HepG2 (cell line): Measurements from ENCODE around the gene ACOX3. TPM values are rescaled to one million over a fixed set of nuclear protein-coding genes. Genes with fewer than 3 reads are reported as not detected.

Source experiments
- ATAC-seq: fragments of 200-7000 bp; cut with Tn5 transposase; 3 replicates; pipeline ENCODE4 v1.9.1; 2020; ENCODE audit warnings: mild to moderate bottlenecking, moderate library complexity
- BruUV-seq: library from RNA; stranded (reverse); fragments of 400-500 nt; replicated peaks from 2 replicates; lab custom pipeline; 2021; lab: Mats Ljungman, UMichigan
- CTCF ChIA-PET: fragments of 300-600 bp; formaldehyde crosslinking; extraction: SDS; loops from one replicate; lab custom pipeline; 2021; ENCODE audit warnings: low total read pairs, inconsistent platforms, low intra/inter-chr PET ratio; lab: Yijun Ruan, JAX
- POLR2A ChIA-PET: fragments of 350-600 bp; sonication (Branson Sonifier 250); formaldehyde crosslinking; loops from one replicate; lab custom pipeline; 2020; ENCODE audit warnings: antibody characterized with exemption, inconsistent platforms; lab: Yijun Ruan, JAX
- DNase-seq: peaks from one replicate; pipeline ENCODE4 v3.0.0-alpha.2; 2015; ENCODE audit warnings: low spot score
- FAIRE-seq: peaks from 3 replicates; lab custom pipeline; 2011; peaks lifted over from hg19 to GRCh38; lab: Jason Lieb, UNC
- H2AFZ ChIP-seq: one replicate; pipeline ENCODE4 v1.6.1; 2011; ENCODE audit warnings: low read length, inconsistent platforms
- H3K27ac ChIP-seq: fragments of 300-600 bp; 3 replicates; pipeline ENCODE4 v1.8.0; 2011; ENCODE audit warnings: mixed run types, mild to moderate bottlenecking, mixed read lengths, low read length, inconsistent platforms; ENCODE audit not compliant: insufficient read depth; ENCODE audit errors: extremely low read length
- H3K27me3 ChIP-seq, 2 experiments: fragments of 200-600 bp in 1 of 2; 2 replicates in 1 of 2; 3 replicates in 1 of 2; pipeline versions ENCODE4 v1.6.0 to v1.8.0; 2011; ENCODE audit warnings: low read length in 2 of 2, mild to moderate bottlenecking in 2 of 2, moderate library complexity in 2 of 2, inconsistent platforms in 1 of 2; ENCODE audit not compliant: insufficient read depth in 2 of 2, control insufficient read depth in 1 of 2
- H3K36me3 ChIP-seq, 2 experiments: fragments of 200-600 bp in 1 of 2; replicated peaks in 1 of 2; 2 replicates in 1 of 2; 3 replicates in 1 of 2; pipeline versions ENCODE4 v1.5.1 to v1.8.0; 2011; ENCODE audit warnings: low read length in 2 of 2, inconsistent platforms in 1 of 2; ENCODE audit not compliant: insufficient read depth in 2 of 2, control insufficient read depth in 1 of 2
- H3K4me1 ChIP-seq: 2 replicates; pipeline ENCODE4 v1.5.1; 2012; ENCODE audit warnings: low read length, inconsistent platforms; ENCODE audit not compliant: insufficient read depth
- H3K4me2 ChIP-seq: 2 replicates; pipeline ENCODE4 v1.6.0; 2011; ENCODE audit warnings: low read depth, low read length, inconsistent platforms
- H3K4me3 ChIP-seq, 3 experiments: fragments of 200-600 bp in 1 of 3; sonication (generic), shearing (Covaris generic) in 1 of 3; replicated peaks in 1 of 3; 2 replicates each; pipeline ENCODE4 v1.5.1; 2011 to 2016; ENCODE audit warnings: low read length in 3 of 3, inconsistent platforms in 2 of 3, low read depth in 2 of 3, mild to moderate bottlenecking in 2 of 3, control low read depth in 1 of 3, mixed read lengths in 1 of 3; ENCODE audit not compliant: insufficient read depth in 1 of 3
- H3K79me2 ChIP-seq: one replicate; pipeline ENCODE4 v1.6.1; 2011; ENCODE audit warnings: low read length, inconsistent platforms; ENCODE audit not compliant: insufficient read depth
- H3K9ac ChIP-seq: 2 replicates; pipeline ENCODE4 v1.6.0; 2011; ENCODE audit warnings: mild to moderate bottlenecking, low read depth, low read length, inconsistent platforms; ENCODE audit not compliant: insufficient read depth
- H3K9me3 ChIP-seq: 2 replicates; pipeline ENCODE4 v1.5.1; 2012; ENCODE audit warnings: mild to moderate bottlenecking, low read length
- H4K20me1 ChIP-seq: 2 replicates; pipeline ENCODE4 v1.6.0; 2011; ENCODE audit warnings: inconsistent platforms, mild to moderate bottlenecking, low read length, moderate library complexity; ENCODE audit not compliant: insufficient read depth
- AGO1 ChIP-seq: fragments of 200-400 bp; formaldehyde crosslinking; IDR thresholded peaks from 2 replicates; pipeline ENCODE4 v1.6.1; 2017; ENCODE audit warnings: mild to moderate bottlenecking, low read depth, low read length, moderate library complexity; ENCODE audit not compliant: poor library complexity, severe bottlenecking
- HNRNPL ChIP-seq: fragments of 200-400 bp; formaldehyde crosslinking; IDR thresholded peaks from 2 replicates; pipeline ENCODE4 v1.6.1; 2017; ENCODE audit warnings: mild to moderate bottlenecking, low read depth, low read length
- NFE2L1 ChIP-seq: sonication (generic); formaldehyde crosslinking; IDR thresholded peaks from 2 replicates; pipeline ENCODE4 v1.4.0; 2020; ENCODE audit warnings: missing genetic modification reagents, mild to moderate bottlenecking, borderline replicate concordance
- SIX4 ChIP-seq: sonication (generic); formaldehyde crosslinking; IDR thresholded peaks from 2 replicates; pipeline ENCODE4 v1.4.0; 2020; ENCODE audit warnings: missing genetic modification reagents
- SOX5 ChIP-seq: IDR thresholded peaks from 2 replicates; pipeline ENCODE4 v1.6.1; 2016; ENCODE audit warnings: borderline replicate concordance
- SRSF9 ChIP-seq: fragments of 200-400 bp; formaldehyde crosslinking; IDR thresholded peaks from 2 replicates; pipeline ENCODE4 v1.6.1; 2018; ENCODE audit warnings: borderline replicate concordance, mild to moderate bottlenecking, low read depth, low read length; ENCODE audit not compliant: insufficient read depth, poor library complexity, severe bottlenecking
- THAP7 ChIP-seq: sonication (generic); formaldehyde crosslinking; IDR thresholded peaks from 2 replicates; pipeline ENCODE4 v1.8.1; 2023; ENCODE audit warnings: mild to moderate bottlenecking, missing genetic modification reagents
- ZNF138 ChIP-seq: sonication (generic); formaldehyde crosslinking; IDR thresholded peaks from 2 replicates; pipeline ENCODE4 v1.5.0; 2020; ENCODE audit warnings: mild to moderate bottlenecking, low read depth, missing genetic modification reagents
- ZNF275 ChIP-seq: sonication (generic); formaldehyde crosslinking; IDR thresholded peaks from 2 replicates; pipeline ENCODE4 v1.8.0; 2022; ENCODE audit warnings: missing genetic modification reagents, mild to moderate bottlenecking, inconsistent platforms, borderline replicate concordance
- ZSCAN12 ChIP-seq: sonication (generic); formaldehyde crosslinking; IDR thresholded peaks from 2 replicates; pipeline ENCODE4 v1.9.0; 2021; ENCODE audit warnings: mild to moderate bottlenecking, missing genetic modification reagents
- ZSCAN20 ChIP-seq: sonication (generic); formaldehyde crosslinking; IDR thresholded peaks from 2 replicates; pipeline ENCODE4 v1.4.0; 2020; ENCODE audit warnings: missing genetic modification reagents, mild to moderate bottlenecking, borderline replicate concordance
- WGBS: methylation state at CpG from one replicate; pipeline ENCODE4 v1.1.6; 2017; ENCODE audit warnings: low lambda C conversion rate; 5-methylcytosine and 5-hydroxymethylcytosine counted together
- in situ Hi-C: cut with HindIII; loops from 2 replicates; pipeline ENCODE4 v1.10.0; 2017; ENCODE audit warnings: low pct_unique_long_range_greater_than_20kb; ENCODE audit not compliant: extremely low pct_ligation_motif_present
- intact Hi-C: fragments of 100-400 bp; cut with micrococcal nuclease; formaldehyde crosslinking; loops from one replicate; pipeline ENCODE4 v1.10.0; 2022; ENCODE audit not compliant: unreplicated experiment
- polyA plus RNA-seq, 8 experiments: library from polyadenylated mRNA; depleted of rRNA in 3 of 8; stranded (reverse) in 7 of 8; unstranded in 1 of 8; fragments of >200 nt; fragmentation: Illumina TruSeq in 4 of 8; extraction: Trizol in 4 of 8; gene quantifications; 2 replicates each; pipeline versions ENCODE4 v1.2.1 to v1.2.3, GENCODE V29; 2011 to 2016; ENCODE audit warnings: low read depth in 4 of 8, missing spikeins in 1 of 8, mixed read lengths in 1 of 8; ENCODE audit not compliant: insufficient read depth in 1 of 8
- total RNA-seq, 5 experiments: library from RNA; depleted of rRNA; stranded (reverse); fragments of >200 nt; fragmentation: Illumina TruSeq; extraction: Trizol; gene quantifications; 2 replicates each; pipeline ENCODE4 v1.2.3, GENCODE V29; 2016; ENCODE audit warnings: low read depth in 1 of 5

Gene ACOX3
- total and polyA plus RNA-seq, 2 of the 13 experiments (the other 11 are each of a cell fraction or from before 2014, with no cell fraction given): 4.2 to 17.8 TPM

GRCh38 chr4:8366601-8367000, 73.9 kb downstream of the ACOX3 start:
- H3K36me3 ChIP-seq: no peaks in the 10 kb centered on the region
- ATAC-seq (no peak), FAIRE-seq (no peak), DNase-seq (no peak)
- 93% methylated on average over 17 of the region's 17 CpGs for WGBS
- BruUV-seq: no TSS peak
- no peaks in the 10 kb centered on the region for H4K20me1 ChIP-seq
- no peaks in the 10 kb centered on the region for H3K79me2 ChIP-seq
- no peak overlapping the region for H3K4me2 ChIP-seq
- ChIA-PET CTCF (no interaction called here), POLR2A (no interaction called here)
- no peaks in the 10 kb centered on the region for H3K27me3 ChIP-seq
- H3K27ac ChIP-seq: no peak overlapping the region
- H3K9me3 ChIP-seq: no peaks in the 10 kb centered on the region
- H3K4me3 ChIP-seq: no peak overlapping the region
- no peaks in the 10 kb centered on the region for H3K4me1 ChIP-seq
- intact Hi-C loops (no loop called here), in situ Hi-C loops (no loop called here)
- no peak overlapping the region for H2AFZ ChIP-seq
- H3K9ac ChIP-seq: no peak overlapping the region
- no peak for TF ChIP-seq SIX4 (CRISPR knock-in tag)
- no peak for TF ChIP-seq ZNF275 (CRISPR knock-in tag)
- TF ChIP-seq ZNF138 (CRISPR knock-in tag): no peak
- TF ChIP-seq HNRNPL: no peak
- TF ChIP-seq ZSCAN20 (CRISPR knock-in tag): no peak
- TF ChIP-seq AGO1: no peak
- TF ChIP-seq NFE2L1 (CRISPR knock-in tag): no peak
- no peak for TF ChIP-seq SRSF9
- TF ChIP-seq SOX5 (CRISPR knock-in tag): no peak
- no peak for TF ChIP-seq THAP7 (CRISPR knock-in tag)
- TF ChIP-seq ZSCAN12 (CRISPR knock-in tag): no peak
